ENCODE measurements around the gene NXNL1. TPM values are rescaled to one million over a fixed set of nuclear protein-coding genes. Genes with fewer than 3 reads are reported as not detected.
A peak's percentile ranks its signal among the peaks of the same experiment; 100 is the strongest.

The NXNL1 gene, protein sequence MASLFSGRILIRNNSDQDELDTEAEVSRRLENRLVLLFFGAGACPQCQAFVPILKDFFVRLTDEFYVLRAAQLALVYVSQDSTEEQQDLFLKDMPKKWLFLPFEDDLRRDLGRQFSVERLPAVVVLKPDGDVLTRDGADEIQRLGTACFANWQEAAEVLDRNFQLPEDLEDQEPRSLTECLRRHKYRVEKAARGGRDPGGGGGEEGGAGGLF
- not detected in 2 replicates for total RNA-seq (2011; cell fraction: chromatin; rRNA removed; ENCODE audit: low replicate concordance)
- not detected in 2 replicates for total RNA-seq (2011; cell fraction: nucleolus; rRNA removed)
- not detected in 2 replicates for total RNA-seq (2011; cell fraction: nucleoplasm; rRNA removed)
- total RNA-seq (2014; rRNA removed) (not detected in 2 replicates), total RNA-seq (2014; rRNA removed; fragmentation: Illumina TruSeq; extraction: Trizol) (not detected in 2 replicates), total RNA-seq (2015; rRNA removed; fragmentation: Illumina TruSeq; extraction: Trizol) (not detected in 2 replicates), total RNA-seq (2021) (not detected in 2 replicates), polyA plus RNA-seq (2011; rRNA removed) (not detected in 2 replicates), polyA plus RNA-seq (2014; fragmentation: Illumina TruSeq; extraction: Trizol) (not detected in 2 replicates), polyA plus RNA-seq (2014; fragmentation: Nextera tagmentation; extraction: Ambion mirVana) (not detected), polyA plus RNA-seq (2014; rRNA removed) (not detected in 2 replicates), polyA minus RNA-seq (2011; rRNA and poly(A)+ RNA removed) (not detected in 2 replicates), Bru-seq, nascent RNA (not detected), BruChase-seq, experiment 1, labeled RNA remaining after a 2-hour chase (not detected), BruChase-seq, experiment 2, labeled RNA remaining after a 6-hour chase (not detected)
- not detected in 2 replicates for polyA plus RNA-seq (2011; cell fraction: cytosol; rRNA removed)
- polyA plus RNA-seq (2011; cell fraction: nucleus; rRNA removed): not detected in 2 replicates
- not detected in 2 replicates for polyA plus RNA-seq (2012)
- not detected in 2 replicates for polyA minus RNA-seq (2011; cell fraction: cytosol; rRNA and poly(A)+ RNA removed)
- not detected in 2 replicates for polyA minus RNA-seq (2011; cell fraction: nucleus; rRNA and poly(A)+ RNA removed)
- long read RNA-seq, experiment 1: 0 reads
- long read RNA-seq, experiment 2: 0 reads
- long read RNA-seq, experiment 3: 0 reads

DNA sequence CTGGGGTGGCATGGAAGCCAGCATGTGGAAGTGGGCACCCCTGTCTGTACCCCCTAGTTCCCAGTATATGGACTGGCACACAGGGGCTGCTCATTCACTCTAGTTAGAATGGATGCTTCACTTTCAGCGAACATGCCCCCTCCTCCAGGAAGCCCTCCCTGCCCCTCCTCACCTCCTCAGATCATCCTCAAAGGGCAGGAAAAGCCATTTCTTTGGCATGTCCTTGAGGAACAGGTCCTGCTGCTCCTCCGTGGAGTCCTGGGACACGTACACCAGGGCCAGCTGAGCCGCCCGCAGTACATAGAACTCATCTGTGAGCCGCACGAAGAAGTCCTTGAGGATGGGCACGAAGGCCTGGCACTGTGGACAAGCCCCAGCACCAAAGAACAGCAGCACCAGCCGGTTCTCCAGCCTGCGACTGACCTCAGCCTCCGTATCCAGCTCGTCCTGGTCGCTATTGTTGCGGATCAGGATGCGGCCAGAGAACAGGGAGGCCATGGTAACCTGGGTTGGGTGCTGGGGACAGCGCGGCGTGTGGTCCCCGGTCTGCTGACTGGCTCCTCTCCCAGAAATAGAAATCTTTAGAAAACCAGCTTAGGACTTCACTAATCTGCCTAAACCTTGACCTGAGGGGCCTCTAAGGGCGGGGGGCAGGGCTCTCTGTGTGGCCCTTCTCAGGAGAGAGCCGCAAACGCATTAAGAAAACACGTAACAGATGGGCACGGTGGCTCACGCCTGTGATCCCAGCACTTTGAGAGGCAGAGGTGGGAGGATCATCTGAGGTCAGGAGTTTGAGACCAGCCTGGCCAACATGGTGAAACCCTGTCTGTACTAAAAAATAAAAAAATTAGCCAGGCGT, at the start of gene NXNL1:
Gene NXNL1 (minus strand): TSS at position 555 of the 859 bp plus-strand sequence. CDS start 57 bp downstream, at position 498.
- Histone ChIP-seq H3K79me2 (ENCODE audit: control insufficient read depth, insufficient read depth, low read length) (no peaks in the 10 kb centered on the region), H3K9me3 (replicated peaks; ENCODE audit: control insufficient read depth, insufficient read depth, low read depth, low read length) (no peaks in the 10 kb centered on the region), H3K27ac (ENCODE audit: extremely low read depth, low read depth, low read length) (no peak within 1 kb of the TSS), H3K4me2 (ENCODE audit: insufficient read depth, low read length) (no peak within 1 kb of the TSS), H4K20me1 (replicated peaks; ENCODE audit: control insufficient read depth, insufficient read depth, low read length) (no peaks in the 10 kb centered on the region), H3K9ac (ENCODE audit: insufficient read depth in 1 of 2, low read depth in 2 of 2, low read length in 2 of 2) (peak within 1 kb of the TSS in 1 of 2 experiments; percentile 84; a peak in 2 of 4 replicates), H3K36me3 (ENCODE audit: control insufficient read depth, insufficient read depth, low read length) (no peaks in the 10 kb centered on the region), H3K9me1 (ENCODE audit: control insufficient read depth, insufficient read depth, low read length) (no peaks in the 10 kb centered on the region), H3K27me3 (ENCODE audit: control insufficient read depth in 2 of 2, insufficient read depth in 2 of 2, low read length in 2 of 2) (peaks cover 5 to 27% of the 10 kb centered on the region in 2 experiments; a peak in 4 of 5 replicates), H3K4me1 (replicated peaks in 1 of 2; ENCODE audit: control insufficient read depth in 2 of 2, insufficient read depth in 2 of 2, low read length in 2 of 2) (peaks cover 0 to 11% of the 10 kb centered on the region in 2 experiments; a peak in 3 of 5 replicates), H3K4me3 (no peak within 1 kb of the TSS), H2AFZ (ENCODE audit: low read depth, low read length) (no peak within 1 kb of the TSS)
- FAIRE-seq (no peak), ATAC-seq (no peak), DNase-seq (ENCODE audit: extremely low read depth in 1 of 4, low spot score in 3 of 4) (no peak)
- no peak for TF ChIP-seq ZNF764 (CRISPR knock-in tag; IDR thresholded peaks at IDR 0.05; ENCODE audit: low read depth)
- no peak for TF ChIP-seq EWSR1 (IDR thresholded peaks at IDR 0.05; ENCODE audit: borderline replicate concordance, low read depth, partially characterized antibody)
- no peak for TF ChIP-seq WHSC1 (IDR thresholded peaks at IDR 0.05; ENCODE audit: low read length)
- peak; percentile 34 for TF ChIP-seq RBM25 (IDR thresholded peaks at IDR 0.05; ENCODE audit: low read depth, low read length, severe bottlenecking)
- peak; percentile 93 for TF ChIP-seq ZFP36 (IDR thresholded peaks at IDR 0.05; ENCODE audit: low read depth, low read length, partially characterized antibody)
- in situ Hi-C loops (cut with MboI): no loop called here
- no TSS peak for BruUV-seq (replicated peaks)
- intact Hi-C loops (cut with micrococcal nuclease): no loop called here
- POLR2A ChIA-PET: no interaction called here
- CTCF ChIA-PET (ENCODE audit: low intra/inter-chr PET ratio): no interaction called here
- WGBS (ENCODE audit: insufficient coverage, low coverage, missing lambda C conversion rate): 18% methylated on average over 26 of the region's 26 CpGs
